ENCODE results near the gene ETFA. TPM values are rescaled to one million over a fixed set of nuclear protein-coding genes. Genes with fewer than 3 reads are reported as not detected.
A peak's percentile ranks its signal among the peaks of the same experiment; 100 is the strongest.

Gene ETFA
- total RNA-seq, 4 donors from 2014 or later = 179 to 261 (median 227) TPM

- Histone ChIP-seq H3K27me3 (no peaks in the 10 kb centered on the region), H3K36me3 (no peaks in the 10 kb centered on the region), H3K4me1 (peaks cover 49 to 58% of the 10 kb centered on the region in 2 donors), H3K4me3 (no peak overlapping the region), H3K9me3 (no peaks in the 10 kb centered on the region), H3K27ac (peak overlapping the region; percentile 93 to 96 (median 94))
- TF ChIP-seq CTCF (IDR thresholded peaks at IDR 0.05 in 4 of 5, conservative IDR thresholded peaks at IDR 0.05 in 1 of 5) (no peak), POLR2A (IDR thresholded peaks at IDR 0.05) (no peak)
- ATAC-seq = peak; percentile 76 to 77
- DNase-seq = peak; percentile 87 to 94
- intact Hi-C loops (cut with DNase I; ENCODE audit: low total_unique reads) (no loop called here), in situ Hi-C loops (cut with MboI; ENCODE audit: low sequenced_read_pairs in 4 of 4) (loop anchor here (10.0 to 25.0 kb wide), 3 partner anchors 115 to 138 kb away; partner anchors contain the start of genes ISL2 (in 3 of the 4) and ETFA (in 1 of the 4))
Measured at GRCh38 chr15:76199106-76200082, 111.9 kb downstream of the ETFA start.

GRCh38 chr15:76198456-76199105, 112.7 kb downstream of the ETFA start:
- H3K9me3 ChIP-seq = no peaks in the 10 kb centered on the region
- no peaks in the 10 kb centered on the region for H3K27me3 ChIP-seq
- in situ Hi-C loops (cut with MboI; ENCODE audit: low sequenced_read_pairs in 4 of 4) (loop anchor here (10.0 to 25.0 kb wide), 3 partner anchors 116 to 139 kb away; partner anchors contain the start of genes ISL2 (in 3 of the 4) and ETFA (in 1 of the 4)), intact Hi-C loops (cut with DNase I; ENCODE audit: low total_unique reads) (no loop called here)
- H3K36me3 ChIP-seq = no peaks in the 10 kb centered on the region
- H3K27ac ChIP-seq = peak overlapping the region; percentile 93 to 96 (median 94)
- TF ChIP-seq CTCF (IDR thresholded peaks at IDR 0.05 in 4 of 5, conservative IDR thresholded peaks at IDR 0.05 in 1 of 5) = no peak
- TF ChIP-seq POLR2A (IDR thresholded peaks at IDR 0.05) = no peak
- DNase-seq (no peak), ATAC-seq (no peak)
- H3K4me3 ChIP-seq = no peak overlapping the region
- H3K4me1 ChIP-seq = peaks cover 51 to 58% of the 10 kb centered on the region in 2 donors

GRCh38 chr15:76197703-76198455, 113.4 kb downstream of the ETFA start:
- in situ Hi-C loops (cut with MboI; ENCODE audit: low sequenced_read_pairs in 4 of 4) (loop anchor here (10.0 to 25.0 kb wide), 3 partner anchors 117 to 139 kb away; partner anchors contain the start of genes ISL2 (in 3 of the 4) and ETFA (in 1 of the 4)), intact Hi-C loops (cut with DNase I; ENCODE audit: low total_unique reads) (loop anchor here (2.0 kb wide), 3 partner anchors 15 to 115 kb away; no protein-coding TSS in a partner anchor)

More at GRCh38 chr15:76197703-76198455, 113.4 kb downstream of the ETFA start:
- H3K27ac ChIP-seq = peak overlapping the region; percentile 93 to 96 (median 94)
- ATAC-seq = no peak
- no peaks in the 10 kb centered on the region for H3K36me3 ChIP-seq
- peaks cover 51 to 58% of the 10 kb centered on the region in 2 donors for H3K4me1 ChIP-seq
- no peaks in the 10 kb centered on the region for H3K27me3 ChIP-seq
- TF ChIP-seq CTCF (IDR thresholded peaks at IDR 0.05 in 4 of 5, conservative IDR thresholded peaks at IDR 0.05 in 1 of 5) (no peak), POLR2A (IDR thresholded peaks at IDR 0.05) (no peak)
- no peaks in the 10 kb centered on the region for H3K9me3 ChIP-seq
- DNase-seq = peak in 1 of 2 donors; percentile 10
- no peak overlapping the region for H3K4me3 ChIP-seq

Data from gastrocnemius medialis (tissue), 4 donors.